Measurements from ENCODE around the gene SRSF2.

GRCh38 chr17:76720941-76721340 lies 16.2 kb downstream of the SRSF2 start:
- TF ChIP-seq CTCF (IDR thresholded peaks at IDR 0.05): no peak
- TF ChIP-seq EZH2phosphoT487 (IDR thresholded peaks at IDR 0.05): no peak
- TF ChIP-seq EZH2 (IDR thresholded peaks at IDR 0.05): no peak
